Measurements from ENCODE around the gene MSI2.

Gene MSI2

GRCh38 chr17:57567251-57567650 is 310.9 kb downstream of the MSI2 start:
- FAIRE-seq, result no peak

GRCh38 chr17:57568340-57568739 is 312.0 kb downstream of the MSI2 start:
- no peak for FAIRE-seq

- FAIRE-seq, result no peak
Measured at GRCh38 chr17:57569021-57569420, 312.7 kb downstream of the MSI2 start.

- FAIRE-seq, result no peak
Measured at GRCh38 chr17:57569853-57570252, 313.5 kb downstream of the MSI2 start.

- FAIRE-seq, result no peak
Measured at GRCh38 chr17:57570724-57571344, 314.5 kb downstream of the MSI2 start.

GRCh38 chr17:57572062-57572461 is 315.7 kb downstream of the MSI2 start:
- FAIRE-seq, result no peak

- FAIRE-seq, result no peak
Measured at GRCh38 chr17:57572600-57572999, 316.3 kb downstream of the MSI2 start.

GRCh38 chr17:57574040-57574513 is 317.8 kb downstream of the MSI2 start:
- FAIRE-seq, result no peak

GRCh38 chr17:57576744-57577143 is 320.4 kb downstream of the MSI2 start:
- no peak for FAIRE-seq

- FAIRE-seq, result no peak
Measured at GRCh38 chr17:57577751-57578607, 321.7 kb downstream of the MSI2 start.

- FAIRE-seq, result no peak
Measured at GRCh38 chr17:57578608-57579225, 322.4 kb downstream of the MSI2 start.

- FAIRE-seq, result no peak
Measured at GRCh38 chr17:57579245-57579644, 322.9 kb downstream of the MSI2 start.

GRCh38 chr17:57580055-57580739 is 323.9 kb downstream of the MSI2 start:
- FAIRE-seq, result no peak

GRCh38 chr17:57582881-57583756 is 326.8 kb downstream of the MSI2 start:
- no peak for FAIRE-seq

GRCh38 chr17:57584050-57584551 is 327.8 kb downstream of the MSI2 start:
- FAIRE-seq, result no peak

GRCh38 chr17:57585341-57586195 is 329.2 kb downstream of the MSI2 start:
- no peak for FAIRE-seq

GRCh38 chr17:57586196-57586740 is 329.9 kb downstream of the MSI2 start:
- no peak for FAIRE-seq

- no peak for FAIRE-seq
Measured at GRCh38 chr17:57586742-57587141, 330.4 kb downstream of the MSI2 start.

- FAIRE-seq, result no peak
Measured at GRCh38 chr17:57587193-57587969, 331.1 kb downstream of the MSI2 start.

- FAIRE-seq, result no peak
Measured at GRCh38 chr17:57588086-57588485, 331.8 kb downstream of the MSI2 start.

Measured in TTC549 (cell line).